ENCODE measurements around the gene GPX2. TPM values are rescaled to one million over a fixed set of nuclear protein-coding genes. Genes with fewer than 3 reads are reported as not detected.

The GPX2 gene
- total and polyA plus RNA-seq, 2 experiments from 2014 or later, result 0.78 to 2.2 TPM

- Histone ChIP-seq H3K79me2 (replicated peaks; ENCODE audit: insufficient read depth) (peaks cover 33% of the 10 kb centered on the region), H3F3A (replicated peaks; ENCODE audit: low read depth) (peaks cover 19% of the 10 kb centered on the region), H3K9me2 (ENCODE audit: insufficient read depth) (no peaks in the 10 kb centered on the region; the same call in 1 of the 2 replicates), H3K4me3 (peak within 1 kb of the TSS; percentile 87), H3K27me3 (ENCODE audit: insufficient read depth) (no peaks in the 10 kb centered on the region; the same call in 1 of the 2 replicates), H2AFZ (no peak within 1 kb of the TSS; the same call in 1 of the 2 replicates), H3K4me2 (peak within 1 kb of the TSS; percentile 98), H3K36me3 (ENCODE audit: insufficient read depth) (no peaks in the 10 kb centered on the region), H4K20me1 (replicated peaks; ENCODE audit: insufficient read depth) (peaks cover 5% of the 10 kb centered on the region; the same call in 1 of the 2 replicates), H3K27ac (ENCODE audit: low read depth) (peak within 1 kb of the TSS; percentile 32; the same call in 1 of the 2 replicates), H3K4me1 (ENCODE audit: insufficient read depth) (peaks cover 60% of the 10 kb centered on the region)
- DNase-seq (ENCODE audit: low spot score) (peak; percentile 57), ATAC-seq (peak; percentile 42)
- peaks cover 13% of the 10 kb centered on the region for H3K36me3 Mint-ChIP-seq (ENCODE audit: low read depth)
- H3K4me1 Mint-ChIP-seq, result peaks cover 55% of the 10 kb centered on the region
- TF ChIP-seq ZNF462 (CRISPR knock-in tag; IDR thresholded peaks at IDR 0.05), result no peak
- TF ChIP-seq POLR2AphosphoS5 (IDR thresholded peaks at IDR 0.05; ENCODE audit: low read depth), result no peak
- no peak for TF ChIP-seq STAT1 (IDR thresholded peaks at IDR 0.05; ENCODE audit: unreplicated experiment)
- TF ChIP-seq REST (IDR thresholded peaks at IDR 0.05; ENCODE audit: unreplicated experiment), result no peak
- peak within 1 kb of the TSS; percentile 80 for H3K4me3 Mint-ChIP-seq
- H3K9me3 Mint-ChIP-seq, result no peaks in the 10 kb centered on the region
- peaks cover 11% of the 10 kb centered on the region for H3K27me3 Mint-ChIP-seq (ENCODE audit: insufficient read depth, low read depth, poor library complexity)
- H3K27ac Mint-ChIP-seq, result no peak within 1 kb of the TSS
These were observed 29.6 kb upstream of the GPX2 start, which contains the start of gene RAB15 for GRCh38 chr14:64971943-64972791. RAB15 (minus strand) TSS chr14:64972336; CDS start chr14:64972076, 260 bp downstream.

Data from GM23338 (cell line).